ENCODE results near the gene CYP2C9.

- TF ChIP-seq EZH2phosphoT487 (IDR thresholded peaks at IDR 0.05; ENCODE audit: unreplicated experiment) (no peak), CTCF (conservative IDR thresholded peaks at IDR 0.05; ENCODE audit: low read depth in 2 of 2) (no peak), EZH2 (IDR thresholded peaks at IDR 0.05; ENCODE audit: low read depth, unreplicated experiment) (no peak), REST (IDR thresholded peaks at IDR 0.05; ENCODE audit: unreplicated experiment) (no peak), POLR2AphosphoS5 (IDR thresholded peaks at IDR 0.05; ENCODE audit: low read depth) (no peak), JUNB (IDR thresholded peaks at IDR 0.05; ENCODE audit: unreplicated experiment) (no peak), ETS1 (IDR thresholded peaks at IDR 0.05) (no peak), ZNF331 (CRISPR knock-in tag; IDR thresholded peaks at IDR 0.05; ENCODE audit: low read depth) (no peak)
These were observed 45.1 kb downstream of the CYP2C9 start for GRCh38 chr10:94983555-94983954.

All from GM23338 (cell line).